Retinal pigment epithelial cell (primary cell): ENCODE data around the gene WWOX.

ENCODE experiments used
- DNase-seq: peaks from one replicate; pipeline ENCODE4 v3.0.0-alpha.2; 2010; ENCODE audit warnings: low read depth
- H3K4me3 ChIP-seq: 2 replicates; pipeline ENCODE4 v1.5.1; 2011; ENCODE audit warnings: mild to moderate bottlenecking, low read length, control low read depth, moderate library complexity
- CTCF ChIP-seq: conservative IDR thresholded peaks from 2 replicates; pipeline ENCODE4 v1.5.1; 2011; ENCODE audit warnings: low read depth, low read length, control low read depth, inconsistent platforms

Gene WWOX

GRCh38 chr16:78490847-78491246 lies 391.4 kb downstream of the WWOX start:
- no peak for TF ChIP-seq CTCF
- no peak for DNase-seq
- no peak overlapping the region for H3K4me3 ChIP-seq

GRCh38 chr16:78493573-78493972 lies 394.1 kb downstream of the WWOX start:
- no peak for DNase-seq
- no peak for TF ChIP-seq CTCF
- H3K4me3 ChIP-seq, result no peak overlapping the region

- TF ChIP-seq CTCF, result no peak
- H3K4me3 ChIP-seq, result no peak overlapping the region
- DNase-seq, result no peak
Observed at GRCh38 chr16:78494105-78494504, 394.7 kb downstream of the WWOX start.

- no peak for TF ChIP-seq CTCF
- no peak for DNase-seq
Observed at GRCh38 chr16:78494674-78495073, 395.2 kb downstream of the WWOX start.

GRCh38 chr16:78496189-78496588 lies 396.7 kb downstream of the WWOX start:
- DNase-seq, result no peak
- TF ChIP-seq CTCF, result no peak
- H3K4me3 ChIP-seq, result no peak overlapping the region

More at GRCh38 chr16:78494674-78495073, 395.2 kb downstream of the WWOX start:
- no peak overlapping the region for H3K4me3 ChIP-seq

GRCh38 chr16:78499399-78499798 lies 399.9 kb downstream of the WWOX start:
- H3K4me3 ChIP-seq, result no peak overlapping the region
- TF ChIP-seq CTCF, result no peak
- DNase-seq, result no peak

GRCh38 chr16:78500659-78501270 lies 401.3 kb downstream of the WWOX start:
- no peak for TF ChIP-seq CTCF
- DNase-seq, result peak; percentile 2
- no peak overlapping the region for H3K4me3 ChIP-seq
